ENCODE data around the gene PRSS50. TPM values are rescaled to one million over a fixed set of nuclear protein-coding genes. Genes with fewer than 3 reads are reported as not detected.

Gene PRSS50
- total RNA-seq, 1 donor from 2014 or later = 1.2 TPM

DNA sequence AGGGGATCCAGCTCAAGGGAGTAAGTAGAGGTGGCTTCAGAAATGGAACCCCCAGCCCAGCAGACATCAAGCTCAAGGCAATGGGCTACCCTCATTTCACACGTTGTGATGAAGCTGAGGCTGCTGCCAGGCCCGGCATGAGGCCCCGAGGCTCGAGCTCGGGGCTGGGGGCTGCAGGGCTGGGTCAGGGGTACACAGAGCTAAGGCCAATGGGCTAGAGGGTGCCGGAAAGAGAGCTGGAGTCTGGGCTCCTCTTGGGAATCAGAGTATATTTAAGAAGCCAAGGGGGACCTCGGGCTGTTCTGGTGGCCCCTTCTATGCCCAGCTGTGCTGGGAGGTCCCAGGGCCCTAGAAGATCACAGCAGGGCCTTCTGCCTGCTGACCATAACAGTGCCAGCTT lies 7.4 kb downstream of the PRSS50 start:
- Mint-ChIP-seq H3K9me3 (no peaks in the 10 kb centered on the region), H3K36me3 (no peaks in the 10 kb centered on the region), H3K4me3 (no peak overlapping the region), H3K27ac (no peak overlapping the region), H3K4me1 (ENCODE audit: unreplicated experiment) (peaks cover 8% of the 10 kb centered on the region), H3K27me3 (peaks cover 3% of the 10 kb centered on the region)
- DNase-seq (ENCODE audit: extremely low spot score, unreplicated experiment) = no peak
- TF ChIP-seq, protein P1, sequence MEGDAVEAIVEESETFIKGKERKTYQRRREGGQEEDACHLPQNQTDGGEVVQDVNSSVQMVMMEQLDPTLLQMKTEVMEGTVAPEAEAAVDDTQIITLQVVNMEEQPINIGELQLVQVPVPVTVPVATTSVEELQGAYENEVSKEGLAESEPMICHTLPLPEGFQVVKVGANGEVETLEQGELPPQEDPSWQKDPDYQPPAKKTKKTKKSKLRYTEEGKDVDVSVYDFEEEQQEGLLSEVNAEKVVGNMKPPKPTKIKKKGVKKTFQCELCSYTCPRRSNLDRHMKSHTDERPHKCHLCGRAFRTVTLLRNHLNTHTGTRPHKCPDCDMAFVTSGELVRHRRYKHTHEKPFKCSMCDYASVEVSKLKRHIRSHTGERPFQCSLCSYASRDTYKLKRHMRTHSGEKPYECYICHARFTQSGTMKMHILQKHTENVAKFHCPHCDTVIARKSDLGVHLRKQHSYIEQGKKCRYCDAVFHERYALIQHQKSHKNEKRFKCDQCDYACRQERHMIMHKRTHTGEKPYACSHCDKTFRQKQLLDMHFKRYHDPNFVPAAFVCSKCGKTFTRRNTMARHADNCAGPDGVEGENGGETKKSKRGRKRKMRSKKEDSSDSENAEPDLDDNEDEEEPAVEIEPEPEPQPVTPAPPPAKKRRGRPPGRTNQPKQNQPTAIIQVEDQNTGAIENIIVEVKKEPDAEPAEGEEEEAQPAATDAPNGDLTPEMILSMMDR (conservative IDR thresholded peaks at IDR 0.05) = no peak

DNA sequence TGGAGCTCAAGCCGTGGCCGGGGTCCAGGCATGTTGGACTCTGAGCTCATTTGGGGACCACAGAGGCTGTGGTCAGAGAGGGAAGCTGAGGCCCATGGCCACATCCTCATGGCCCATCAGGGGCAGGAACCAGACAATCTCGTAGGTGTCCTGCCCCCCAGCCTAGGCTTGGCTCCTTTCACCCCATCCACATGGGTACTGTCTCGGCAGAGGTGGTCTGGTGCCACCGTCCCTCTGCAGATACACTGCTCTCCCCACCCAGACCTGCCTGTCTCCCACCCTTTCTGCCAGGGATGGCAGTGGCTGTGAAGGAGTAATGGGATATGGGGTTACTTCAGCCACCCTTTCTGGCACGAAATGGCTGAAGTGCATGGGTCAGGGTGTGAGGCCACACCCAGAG lies 7.9 kb downstream of the PRSS50 start:
- H3K9me3 Mint-ChIP-seq = no peaks in the 10 kb centered on the region

DNA sequence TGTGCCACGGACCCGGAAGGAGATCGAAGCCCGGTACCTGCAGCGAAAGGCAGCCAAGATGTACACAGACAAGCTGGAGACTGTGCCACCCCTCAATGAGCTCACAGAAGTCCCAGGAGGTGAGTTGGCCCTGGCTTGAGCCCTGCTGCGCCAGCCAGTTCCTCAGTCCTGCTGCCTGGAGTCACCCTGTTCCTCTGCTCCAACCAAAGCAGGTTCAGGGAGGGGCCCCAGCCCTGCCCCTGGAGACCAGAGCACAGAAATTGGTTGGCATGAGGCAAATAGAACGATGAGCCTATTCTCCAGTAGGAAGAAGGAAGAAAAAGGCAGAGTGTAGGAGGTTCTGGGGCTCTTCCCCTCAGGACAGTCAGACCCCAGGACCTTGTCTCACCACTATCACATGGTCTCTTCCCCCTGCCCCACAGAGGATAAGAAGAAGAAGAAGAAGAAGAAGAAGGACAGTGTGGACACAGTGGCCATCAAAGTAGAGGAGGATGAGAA lies 8.5 kb downstream of the PRSS50 start:
- no peak for DNase-seq (ENCODE audit: extremely low spot score, unreplicated experiment)
- H3K9me3 Mint-ChIP-seq = no peaks in the 10 kb centered on the region
- H3K27ac Mint-ChIP-seq = no peak overlapping the region
- no peaks in the 10 kb centered on the region for H3K36me3 Mint-ChIP-seq
- TF ChIP-seq, protein P1 (conservative IDR thresholded peaks at IDR 0.05) = no peak
- H3K4me3 Mint-ChIP-seq = no peak overlapping the region
- peaks cover 3% of the 10 kb centered on the region for H3K27me3 Mint-ChIP-seq
- H3K4me1 Mint-ChIP-seq (ENCODE audit: unreplicated experiment) = peaks cover 8% of the 10 kb centered on the region

More for the DNA sequence above, 7.9 kb downstream of the PRSS50 start:
- Mint-ChIP-seq H3K36me3 (no peaks in the 10 kb centered on the region), H3K27me3 (peaks cover 3% of the 10 kb centered on the region), H3K4me1 (ENCODE audit: unreplicated experiment) (peaks cover 8% of the 10 kb centered on the region), H3K4me3 (no peak overlapping the region), H3K27ac (no peak overlapping the region)
- DNase-seq (ENCODE audit: extremely low spot score, unreplicated experiment) = no peak
- TF ChIP-seq, protein P1 (conservative IDR thresholded peaks at IDR 0.05) = no peak

DNA sequence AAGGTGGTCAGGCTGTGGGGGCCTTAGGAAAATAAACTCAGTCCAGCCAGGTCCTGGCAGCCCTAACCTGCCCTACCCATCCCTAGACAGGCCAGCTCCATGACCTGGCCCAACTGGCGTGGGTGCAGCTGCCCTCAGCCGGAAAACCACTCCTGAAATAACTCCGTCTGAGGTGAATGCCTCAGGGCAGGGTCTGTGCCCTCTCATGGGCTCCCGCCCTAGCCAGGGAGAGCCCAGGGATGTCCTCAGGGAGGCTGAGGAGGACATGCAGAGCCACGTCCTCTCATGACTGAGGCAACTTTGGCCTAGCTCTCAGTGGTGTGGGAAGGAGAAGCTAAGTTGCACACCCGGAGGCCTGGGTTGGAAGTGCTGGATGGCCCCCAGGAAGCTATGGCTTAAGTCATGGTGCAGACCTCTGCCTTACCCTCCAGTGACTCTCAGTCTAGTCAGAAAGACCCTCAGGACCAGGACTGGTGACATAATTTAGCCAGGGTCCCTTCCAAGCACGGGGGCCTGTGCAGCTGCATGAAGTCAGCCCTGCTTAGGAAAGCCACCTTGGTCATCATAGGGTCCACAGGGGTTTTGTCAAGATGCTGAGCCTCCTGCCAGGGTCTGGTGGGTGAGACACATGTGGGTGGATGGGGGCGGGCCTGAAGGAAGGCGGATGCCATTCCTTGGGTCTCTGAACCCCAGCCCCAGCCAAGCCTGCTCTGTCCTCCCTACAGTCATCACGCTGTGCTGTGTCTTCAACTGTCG lies 9.1 kb downstream of the PRSS50 start:
- peaks cover 6% of the 10 kb centered on the region for H3K27me3 Mint-ChIP-seq
- TF ChIP-seq, protein P1 (conservative IDR thresholded peaks at IDR 0.05) = no peak
- H3K27ac Mint-ChIP-seq = no peak overlapping the region
- no peaks in the 10 kb centered on the region for H3K9me3 Mint-ChIP-seq
- peaks cover 8% of the 10 kb centered on the region for H3K4me1 Mint-ChIP-seq (ENCODE audit: unreplicated experiment)
- H3K4me3 Mint-ChIP-seq = no peak overlapping the region
- DNase-seq (ENCODE audit: extremely low spot score, unreplicated experiment) = no peak
- no peaks in the 10 kb centered on the region for H3K36me3 Mint-ChIP-seq

DNA sequence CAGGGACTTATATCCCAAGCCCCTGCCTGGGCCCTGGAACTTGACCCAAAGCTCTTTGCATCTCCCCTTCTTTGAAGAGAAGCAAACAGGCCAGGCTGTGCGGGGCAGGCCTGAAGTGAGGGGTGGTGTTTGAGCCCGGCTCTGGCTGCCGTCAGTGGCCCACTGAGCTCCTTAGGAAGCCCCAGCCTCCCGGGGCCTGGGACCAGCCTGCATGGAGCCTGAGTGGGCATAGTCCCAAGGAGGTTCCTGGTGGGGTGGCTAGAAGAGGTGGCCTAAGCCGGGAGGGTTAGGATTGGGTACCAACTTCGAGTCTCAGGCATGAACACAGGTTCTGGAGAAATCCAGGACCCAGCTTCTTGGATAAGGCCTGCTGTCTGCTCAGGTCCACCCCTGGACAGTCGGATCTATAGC lies 10.1 kb downstream of the PRSS50 start:
- no peaks in the 10 kb centered on the region for H3K36me3 Mint-ChIP-seq
- no peaks in the 10 kb centered on the region for H3K9me3 Mint-ChIP-seq
- TF ChIP-seq, protein P1 (conservative IDR thresholded peaks at IDR 0.05) = no peak
- H3K4me3 Mint-ChIP-seq = no peak overlapping the region
- no peak overlapping the region for H3K27ac Mint-ChIP-seq
- H3K27me3 Mint-ChIP-seq = peaks cover 6% of the 10 kb centered on the region
- DNase-seq (ENCODE audit: extremely low spot score, unreplicated experiment) = no peak
- peaks cover 8% of the 10 kb centered on the region for H3K4me1 Mint-ChIP-seq (ENCODE audit: unreplicated experiment)

All from type B pancreatic cell (in vitro differentiated cells).